ENCODE measurements around the gene ERG.

ERG gene

GRCh38 chr21:38455403-38455802, 42.9 kb downstream of the ERG start:
- peak overlapping the region in 1 of 2 donors; percentile 85 for H3K27ac ChIP-seq
- H3K36me3 ChIP-seq: no peaks in the 10 kb centered on the region
- no peak overlapping the region for H3K4me3 ChIP-seq
- intact Hi-C loops (cut with DNase I; ENCODE audit: low total_unique reads): no loop called here
- DNase-seq: no peak
- TF ChIP-seq CTCF (IDR thresholded peaks at IDR 0.05): no peak
- H3K27me3 ChIP-seq: no peaks in the 10 kb centered on the region
- no peaks in the 10 kb centered on the region for H3K9me3 ChIP-seq
- peaks cover 0 to 78% (median 36%) of the 10 kb centered on the region in 4 donors for H3K4me1 ChIP-seq

GRCh38 chr21:38454702-38455101, 43.6 kb downstream of the ERG start:
- Histone ChIP-seq H3K4me1 (peaks cover 0 to 74% (median 29%) of the 10 kb centered on the region in 4 donors), H3K27ac (peak overlapping the region in 1 of 2 donors; percentile 85), H3K9me3 (no peaks in the 10 kb centered on the region), H3K36me3 (no peaks in the 10 kb centered on the region), H3K27me3 (no peaks in the 10 kb centered on the region), H3K4me3 (no peak overlapping the region)
- TF ChIP-seq CTCF (IDR thresholded peaks at IDR 0.05): no peak
- intact Hi-C loops (cut with DNase I; ENCODE audit: low total_unique reads): no loop called here
- no peak for DNase-seq

- no peak for DNase-seq
- TF ChIP-seq CTCF (IDR thresholded peaks at IDR 0.05): no peak
- H3K4me1 ChIP-seq: peaks cover 0 to 74% (median 27%) of the 10 kb centered on the region in 4 donors
- no peaks in the 10 kb centered on the region for H3K27me3 ChIP-seq
- no peaks in the 10 kb centered on the region for H3K36me3 ChIP-seq
- no peak overlapping the region for H3K4me3 ChIP-seq
- intact Hi-C loops (cut with DNase I; ENCODE audit: low total_unique reads): no loop called here
- H3K9me3 ChIP-seq: no peaks in the 10 kb centered on the region
- peak overlapping the region in 1 of 2 donors; percentile 85 for H3K27ac ChIP-seq
These were observed 44.1 kb downstream of the ERG start for GRCh38 chr21:38454161-38454560.

- H3K36me3 ChIP-seq: no peaks in the 10 kb centered on the region
- intact Hi-C loops (cut with DNase I; ENCODE audit: low total_unique reads): no loop called here
- no peaks in the 10 kb centered on the region for H3K27me3 ChIP-seq
- H3K4me3 ChIP-seq: no peak overlapping the region
- no peaks in the 10 kb centered on the region for H3K9me3 ChIP-seq
- peak overlapping the region; percentile 62 to 72 for H3K27ac ChIP-seq
- DNase-seq: no peak
- peaks cover 0 to 65% (median 25%) of the 10 kb centered on the region in 4 donors for H3K4me1 ChIP-seq
- no peak for TF ChIP-seq CTCF (IDR thresholded peaks at IDR 0.05)
These were observed 49.4 kb downstream of the ERG start for GRCh38 chr21:38448671-38449385.

- no peak for TF ChIP-seq CTCF (IDR thresholded peaks at IDR 0.05)
- Histone ChIP-seq H3K27ac (peak overlapping the region; percentile 62 to 72), H3K9me3 (no peaks in the 10 kb centered on the region), H3K36me3 (no peaks in the 10 kb centered on the region), H3K4me1 (peaks cover 0 to 61% (median 25%) of the 10 kb centered on the region in 4 donors), H3K27me3 (no peaks in the 10 kb centered on the region), H3K4me3 (no peak overlapping the region)
- intact Hi-C loops (cut with DNase I; ENCODE audit: low total_unique reads): no loop called here
- no peak for DNase-seq
These were observed 50.7 kb downstream of the ERG start for GRCh38 chr21:38447611-38448010.

All from tibial artery (tissue), 4 donors.